ENCODE data around the gene TRIM67.

Gene TRIM67

DNA sequence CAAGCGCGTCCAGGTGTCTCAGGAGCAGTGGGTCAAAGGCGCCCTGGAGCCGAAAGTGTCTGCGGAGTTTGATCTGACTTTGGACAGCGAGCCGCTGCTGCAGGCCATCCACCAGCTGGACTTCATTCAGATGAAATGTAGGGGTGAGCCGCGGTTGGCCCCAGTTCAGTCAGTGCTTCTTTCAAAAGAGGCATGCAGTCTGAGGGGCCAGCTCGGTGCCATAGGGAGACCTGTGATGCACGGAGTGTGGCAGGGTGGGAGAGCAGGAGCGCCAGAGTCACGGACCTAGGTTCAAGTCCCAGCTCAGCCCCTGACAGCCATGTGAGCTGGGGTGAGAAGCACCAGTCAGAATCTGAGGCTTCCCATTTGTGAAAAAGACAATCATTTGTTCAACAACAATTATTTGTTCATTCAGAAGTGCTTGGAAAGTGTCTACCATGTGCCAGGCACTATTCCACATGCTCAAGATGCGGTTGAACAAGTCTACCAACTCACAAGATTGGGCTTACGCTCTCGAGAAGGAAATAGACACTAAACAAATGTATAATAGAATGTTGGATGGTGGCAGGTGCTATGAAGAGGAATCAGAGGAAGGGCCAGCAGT, 39.6 kb downstream of the TRIM67 start:
- in situ Hi-C loops (cut with HindIII; ENCODE audit: low sequenced_read_pairs): no loop called here
- TF ChIP-seq, protein P1, sequence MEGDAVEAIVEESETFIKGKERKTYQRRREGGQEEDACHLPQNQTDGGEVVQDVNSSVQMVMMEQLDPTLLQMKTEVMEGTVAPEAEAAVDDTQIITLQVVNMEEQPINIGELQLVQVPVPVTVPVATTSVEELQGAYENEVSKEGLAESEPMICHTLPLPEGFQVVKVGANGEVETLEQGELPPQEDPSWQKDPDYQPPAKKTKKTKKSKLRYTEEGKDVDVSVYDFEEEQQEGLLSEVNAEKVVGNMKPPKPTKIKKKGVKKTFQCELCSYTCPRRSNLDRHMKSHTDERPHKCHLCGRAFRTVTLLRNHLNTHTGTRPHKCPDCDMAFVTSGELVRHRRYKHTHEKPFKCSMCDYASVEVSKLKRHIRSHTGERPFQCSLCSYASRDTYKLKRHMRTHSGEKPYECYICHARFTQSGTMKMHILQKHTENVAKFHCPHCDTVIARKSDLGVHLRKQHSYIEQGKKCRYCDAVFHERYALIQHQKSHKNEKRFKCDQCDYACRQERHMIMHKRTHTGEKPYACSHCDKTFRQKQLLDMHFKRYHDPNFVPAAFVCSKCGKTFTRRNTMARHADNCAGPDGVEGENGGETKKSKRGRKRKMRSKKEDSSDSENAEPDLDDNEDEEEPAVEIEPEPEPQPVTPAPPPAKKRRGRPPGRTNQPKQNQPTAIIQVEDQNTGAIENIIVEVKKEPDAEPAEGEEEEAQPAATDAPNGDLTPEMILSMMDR (IDR thresholded peaks at IDR 0.05; ENCODE audit: low read depth, low read length): no peak
- DNase-seq (ENCODE audit: low read depth, low spot score): no peak
- H3K4me3 ChIP-seq (ENCODE audit: low read depth, low read length): no peak overlapping the region

DNA sequence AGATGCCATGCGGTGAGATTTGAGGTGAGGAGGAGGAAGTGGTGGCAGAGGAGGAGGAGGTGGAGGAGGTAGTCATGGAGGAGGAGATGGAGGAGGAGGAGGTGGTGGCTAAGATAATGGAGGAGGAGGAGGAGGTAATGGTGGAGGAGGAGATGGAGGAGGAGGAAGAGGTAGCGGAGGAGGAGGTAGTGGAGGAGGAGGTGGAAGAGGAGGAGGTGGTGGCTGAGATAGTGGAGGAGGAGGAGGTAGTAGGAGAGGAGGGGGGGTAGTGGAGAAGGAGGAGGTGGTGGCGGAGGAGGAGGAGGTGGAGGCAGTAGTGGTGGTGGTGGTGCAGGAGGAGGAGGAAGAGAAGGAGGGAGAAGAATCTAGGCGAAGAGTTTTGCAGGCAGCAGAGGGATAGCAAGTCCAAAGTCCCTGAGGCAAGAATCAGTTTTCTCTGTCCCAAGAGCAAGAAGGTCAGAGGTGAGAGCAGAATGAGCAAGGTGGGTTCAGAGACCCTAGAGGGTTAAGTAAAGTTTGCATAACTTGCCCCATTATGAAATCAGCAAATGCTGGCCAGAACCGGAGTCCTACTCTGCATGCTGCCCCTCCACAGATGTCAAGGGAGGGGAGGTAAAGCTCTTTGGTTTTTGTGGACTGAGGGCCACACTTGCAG, 40.2 kb downstream of the TRIM67 start:
- in situ Hi-C loops (cut with HindIII; ENCODE audit: low sequenced_read_pairs): no loop called here
- TF ChIP-seq, protein P1 (IDR thresholded peaks at IDR 0.05; ENCODE audit: low read depth, low read length): no peak

DNA sequence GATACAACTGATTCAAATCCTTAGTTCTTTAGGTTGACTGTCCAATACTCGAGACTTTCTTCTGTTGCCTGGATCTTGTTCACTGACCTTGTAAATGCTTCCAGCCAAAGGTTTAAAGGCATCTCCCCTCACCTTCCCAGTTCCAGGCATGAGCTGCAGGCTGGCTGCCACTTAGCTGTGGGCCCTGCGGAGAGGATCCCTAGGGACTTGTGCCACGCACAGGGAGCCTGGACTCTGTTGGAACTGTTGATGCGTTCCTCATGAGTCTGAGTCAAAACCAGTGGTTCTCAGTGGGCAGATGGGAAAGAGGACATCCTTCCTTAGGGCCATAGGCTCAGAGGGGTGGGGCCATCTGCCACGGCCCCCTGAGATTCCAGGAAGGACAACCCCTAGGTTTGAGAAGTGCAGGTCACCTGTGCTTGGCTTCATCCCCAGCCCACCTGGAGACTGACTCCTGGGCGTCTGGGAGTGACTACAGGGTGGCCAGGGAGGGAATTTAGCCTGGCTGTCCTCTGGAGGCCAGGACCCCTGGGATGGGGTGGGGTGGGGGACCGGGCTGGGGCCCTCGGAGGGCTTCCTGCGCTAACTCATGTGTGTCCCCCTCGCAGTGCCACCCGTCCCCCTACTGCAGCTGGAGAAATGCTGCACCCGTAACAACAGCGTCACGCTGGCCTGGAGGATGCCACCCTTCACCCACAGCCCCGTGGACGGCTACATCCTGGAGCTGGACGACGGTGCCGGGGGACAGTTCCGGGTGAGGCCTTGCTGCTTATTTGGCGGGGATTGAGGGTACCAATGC, 41.6 kb downstream of the TRIM67 start:
- in situ Hi-C loops (cut with HindIII; ENCODE audit: low sequenced_read_pairs): no loop called here
- DNase-seq (ENCODE audit: low read depth, low spot score): no peak
- H3K4me3 ChIP-seq (ENCODE audit: low read depth, low read length): no peak overlapping the region
- TF ChIP-seq, protein P1 (IDR thresholded peaks at IDR 0.05; ENCODE audit: low read depth, low read length): no peak

More for the DNA sequence above, 40.2 kb downstream of the TRIM67 start:
- H3K4me3 ChIP-seq (ENCODE audit: low read depth, low read length): no peak overlapping the region
- no peak for DNase-seq (ENCODE audit: low read depth, low spot score)

DNA sequence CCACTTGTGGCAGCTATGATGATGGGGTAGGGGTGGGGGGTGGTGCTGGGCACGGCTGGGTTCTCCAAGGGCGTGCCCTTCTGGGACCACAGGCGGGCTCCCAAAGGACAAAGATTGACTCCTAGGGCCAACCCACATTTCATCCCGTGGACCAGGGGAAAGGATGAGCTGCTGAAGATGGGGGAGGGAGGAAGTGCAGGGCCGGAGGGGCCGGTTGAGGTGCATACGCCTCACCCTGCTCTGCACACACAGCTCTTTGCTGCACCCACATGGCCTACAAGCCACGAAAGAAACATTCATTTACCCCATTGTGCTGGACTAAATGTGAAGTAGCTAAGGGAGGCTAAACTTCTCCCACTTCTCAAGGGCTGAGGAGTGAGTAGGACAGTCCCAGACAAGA, 45.0 kb downstream of the TRIM67 start:
- in situ Hi-C loops (cut with HindIII; ENCODE audit: low sequenced_read_pairs): no loop called here
- no peak overlapping the region for H3K4me3 ChIP-seq (ENCODE audit: low read depth, low read length)
- DNase-seq (ENCODE audit: low read depth, low spot score): no peak
- TF ChIP-seq, protein P1 (IDR thresholded peaks at IDR 0.05; ENCODE audit: low read depth, low read length): no peak

DNA sequence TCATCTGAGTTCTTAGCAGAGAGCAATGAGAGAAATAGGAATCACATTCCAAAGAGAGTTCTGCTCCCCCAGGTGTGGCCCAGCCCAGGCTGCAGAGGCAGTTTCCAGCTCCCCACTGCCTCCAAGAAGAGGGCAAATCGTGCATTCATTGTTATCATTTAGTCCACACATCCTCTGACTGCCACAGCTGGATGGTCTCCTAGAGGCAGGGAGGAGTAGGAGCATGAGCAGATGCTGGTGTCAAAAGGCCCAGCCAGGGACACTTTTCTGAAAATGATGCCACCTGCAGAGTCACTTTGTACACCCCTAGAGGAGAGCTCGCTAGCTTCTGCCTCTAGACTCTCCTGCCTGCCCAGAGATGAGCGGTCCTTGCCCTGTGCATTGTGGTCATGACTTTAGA, 45.6 kb downstream of the TRIM67 start:
- no peak for DNase-seq (ENCODE audit: low read depth, low spot score)
- in situ Hi-C loops (cut with HindIII; ENCODE audit: low sequenced_read_pairs): no loop called here
- H3K4me3 ChIP-seq (ENCODE audit: low read depth, low read length): no peak overlapping the region
- TF ChIP-seq, protein P1 (IDR thresholded peaks at IDR 0.05; ENCODE audit: low read depth, low read length): no peak

DNA sequence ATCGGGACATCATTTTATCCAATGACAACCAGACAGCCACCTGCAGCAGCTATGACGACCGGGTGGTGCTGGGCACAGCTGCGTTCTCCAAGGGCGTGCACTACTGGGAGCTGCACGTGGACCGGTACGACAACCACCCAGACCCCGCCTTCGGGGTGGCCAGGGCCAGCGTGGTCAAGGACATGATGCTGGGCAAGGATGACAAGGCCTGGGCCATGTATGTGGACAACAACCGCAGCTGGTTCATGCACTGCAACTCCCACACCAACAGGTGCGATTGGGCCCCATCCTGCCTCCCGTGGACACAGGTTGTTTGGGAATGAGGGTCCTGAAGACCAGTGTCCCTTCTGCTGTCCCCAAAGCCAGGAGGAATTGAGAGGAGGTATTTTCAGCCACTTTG, 47.1 kb downstream of the TRIM67 start:
- TF ChIP-seq, protein P1 (IDR thresholded peaks at IDR 0.05; ENCODE audit: low read depth, low read length): no peak
- in situ Hi-C loops (cut with HindIII; ENCODE audit: low sequenced_read_pairs): no loop called here
- H3K4me3 ChIP-seq (ENCODE audit: low read depth, low read length): no peak overlapping the region
- no peak for DNase-seq (ENCODE audit: low read depth, low spot score)
